Measurements from ENCODE around the gene MEIS2. TPM values are rescaled to one million over a fixed set of nuclear protein-coding genes. Genes with fewer than 3 reads are reported as not detected.

MEIS2 gene
- polyA plus RNA-seq, 1 donor from 2014 or later, result 825 TPM

GRCh38 chr15:36897834-36898233 lies 202.5 kb downstream of the MEIS2 start:
- Histone ChIP-seq H3F3A (ENCODE audit: insufficient read depth, low read length, poor library complexity, severe bottlenecking) (peaks cover 5% of the 10 kb centered on the region), H3K27me3 (ENCODE audit: insufficient read depth, low read depth, low read length) (no peaks in the 10 kb centered on the region), H3K4me3 (ENCODE audit: low read length) (no peak overlapping the region), H3K4me2 (ENCODE audit: low read length) (no peak overlapping the region), H3K79me2 (replicated peaks; ENCODE audit: insufficient read depth, low read length) (peaks cover 75% of the 10 kb centered on the region), H3K27ac (ENCODE audit: low read length) (no peak overlapping the region), H3K9me2 (ENCODE audit: insufficient read depth, low read length) (no peaks in the 10 kb centered on the region), H4K20me1 (ENCODE audit: insufficient read depth) (peaks cover 70% of the 10 kb centered on the region), H3K9me3 (ENCODE audit: low read length) (no peaks in the 10 kb centered on the region), H2AFZ (ENCODE audit: low read depth, low read length) (no peak overlapping the region), H3K36me3 (ENCODE audit: insufficient read depth, low read length) (peaks cover 18% of the 10 kb centered on the region), H3K9ac (ENCODE audit: low read length) (no peak overlapping the region)
- TF ChIP-seq SMC3 (conservative IDR thresholded peaks at IDR 0.05; ENCODE audit: poor library complexity) (no peak), REST (IDR thresholded peaks at IDR 0.05; ENCODE audit: borderline replicate concordance) (no peak), RAD21 (conservative IDR thresholded peaks at IDR 0.05) (no peak), EZH2 (IDR thresholded peaks at IDR 0.05; ENCODE audit: borderline replicate concordance, insufficient read depth, low read length, poor library complexity, severe bottlenecking) (no peak), CTCF (IDR thresholded peaks at IDR 0.05; ENCODE audit: poor library complexity, severe bottlenecking) (no peak), EP300 (conservative IDR thresholded peaks at IDR 0.05; ENCODE audit: poor library complexity, severe bottlenecking) (no peak), MXI1 (conservative IDR thresholded peaks at IDR 0.05; ENCODE audit: poor library complexity, severe bottlenecking) (no peak)

GRCh38 chr15:36896949-36897348 lies 203.4 kb downstream of the MEIS2 start:
- Histone ChIP-seq H3K27ac (ENCODE audit: low read length) (no peak overlapping the region), H2AFZ (ENCODE audit: low read depth, low read length) (no peak overlapping the region), H3F3A (ENCODE audit: insufficient read depth, low read length, poor library complexity, severe bottlenecking) (peaks cover 5% of the 10 kb centered on the region), H3K27me3 (ENCODE audit: insufficient read depth, low read depth, low read length) (no peaks in the 10 kb centered on the region), H4K20me1 (ENCODE audit: insufficient read depth) (peaks cover 63% of the 10 kb centered on the region), H3K9ac (ENCODE audit: low read length) (no peak overlapping the region), H3K9me3 (ENCODE audit: low read length) (no peaks in the 10 kb centered on the region), H3K9me2 (ENCODE audit: insufficient read depth, low read length) (no peaks in the 10 kb centered on the region), H3K4me3 (ENCODE audit: low read length) (no peak overlapping the region), H3K4me2 (ENCODE audit: low read length) (no peak overlapping the region), H3K79me2 (replicated peaks; ENCODE audit: insufficient read depth, low read length) (peaks cover 66% of the 10 kb centered on the region), H3K36me3 (ENCODE audit: insufficient read depth, low read length) (peaks cover 18% of the 10 kb centered on the region)
- TF ChIP-seq CTCF (IDR thresholded peaks at IDR 0.05; ENCODE audit: poor library complexity, severe bottlenecking) (no peak), REST (IDR thresholded peaks at IDR 0.05; ENCODE audit: borderline replicate concordance) (no peak), EZH2 (IDR thresholded peaks at IDR 0.05; ENCODE audit: borderline replicate concordance, insufficient read depth, low read length, poor library complexity, severe bottlenecking) (no peak), EP300 (conservative IDR thresholded peaks at IDR 0.05; ENCODE audit: poor library complexity, severe bottlenecking) (no peak), MXI1 (conservative IDR thresholded peaks at IDR 0.05; ENCODE audit: poor library complexity, severe bottlenecking) (no peak), POLR2AphosphoS5 (IDR thresholded peaks at IDR 0.05) (no peak)
